Esophagus (tissue), 2 donors: Measurements from ENCODE around the gene ZNF586. TPM values are rescaled to one million over a fixed set of nuclear protein-coding genes. Genes with fewer than 3 reads are reported as not detected.

Experiments
- H3K27ac ChIP-seq, 2 donors: one replicate each; pipeline ENCODE4 v1.5.1; 2013; ENCODE audit warnings: low read depth in 2 of 2, mild to moderate bottlenecking in 2 of 2, inconsistent platforms in 1 of 2, low read length in 1 of 2, moderate library complexity in 1 of 2
- H3K27me3 ChIP-seq, 2 donors: one replicate each; pipeline ENCODE4 v1.6.1; 2013; ENCODE audit warnings: low read length in 2 of 2, control low read depth in 1 of 2, mild to moderate bottlenecking in 1 of 2; ENCODE audit not compliant: insufficient read depth in 2 of 2, control insufficient read depth in 1 of 2
- H3K36me3 ChIP-seq, 2 donors: one replicate each; pipeline ENCODE4 v1.6.1; 2013; ENCODE audit warnings: low read length in 1 of 2; ENCODE audit not compliant: control insufficient read depth in 2 of 2, insufficient read depth in 2 of 2
- H3K4me1 ChIP-seq, 2 donors: one replicate each; pipeline ENCODE4 v1.6.1; 2013; ENCODE audit warnings: low read length in 1 of 2; ENCODE audit not compliant: control insufficient read depth in 2 of 2, insufficient read depth in 2 of 2
- H3K4me3 ChIP-seq, 2 donors: one replicate each; pipeline ENCODE4 v1.5.1; 2013; ENCODE audit warnings: low read length in 2 of 2, mild to moderate bottlenecking in 2 of 2, low read depth in 1 of 2, moderate library complexity in 1 of 2
- H3K9me3 ChIP-seq, 2 donors: one replicate each; pipeline ENCODE4 v1.6.1; 2013; ENCODE audit warnings: mild to moderate bottlenecking in 2 of 2, low read depth in 1 of 2, low read length in 1 of 2, moderate library complexity in 1 of 2; ENCODE audit not compliant: control insufficient read depth in 2 of 2, insufficient read depth in 1 of 2
- WGBS, 2 donors: extraction: QIAGEN DNeasy Blood & Tissue Kit; methylation state at CpG; one replicate each; pipeline ENCODE4 v1.1.7; 2013; 5-methylcytosine and 5-hydroxymethylcytosine counted together
- polyA plus RNA-seq, 2 donors: library from polyadenylated mRNA; stranded (reverse); fragments of 200-250 nt; gene quantifications; one replicate each; pipeline ENCODE4 v1.2.3, GENCODE V29; 2013
- donor health status: healthy with polysubstance abuse.
- donor health status: Bipolar disorder and iron deficiency.

The ZNF586 gene
- polyA plus RNA-seq, 2 donors, result 5.0 to 5.4 TPM

DNA sequence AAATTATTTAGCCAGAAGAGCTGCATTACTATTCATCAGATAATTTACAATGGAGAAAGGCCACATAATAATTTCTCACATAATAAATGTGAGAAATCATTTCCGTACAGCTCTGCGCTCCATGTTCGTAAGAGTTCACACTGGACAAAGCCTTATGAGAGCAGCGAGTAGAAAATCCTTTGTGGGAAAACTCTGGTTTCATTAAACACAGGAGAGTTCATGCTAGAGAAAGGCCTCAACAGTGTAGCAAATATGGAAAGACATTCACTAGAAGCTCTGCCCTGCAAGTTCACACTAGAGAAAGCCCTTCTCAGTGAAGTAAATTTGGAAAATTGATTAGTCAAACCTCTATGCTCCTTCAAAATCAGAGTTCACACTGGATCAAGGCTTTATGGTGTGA is 14.4 kb upstream of the ZNF586 start:
- Histone ChIP-seq H3K36me3 (peaks cover 48 to 52% of the 10 kb centered on the region in 2 donors), H3K27me3 (no peaks in the 10 kb centered on the region), H3K4me1 (no peaks in the 10 kb centered on the region), H3K4me3 (no peak overlapping the region), H3K9me3 (peaks cover 18 to 41% of the 10 kb centered on the region in 2 donors), H3K27ac (no peak overlapping the region)
- WGBS, 2 donors, result 86 to 91% methylated on average over 4 of the region's 4 CpGs

- no peaks in the 10 kb centered on the region for H3K27me3 ChIP-seq
- no peaks in the 10 kb centered on the region for H3K4me1 ChIP-seq
- H3K27ac ChIP-seq, result no peak overlapping the region
- peaks cover 28 to 29% of the 10 kb centered on the region in 2 donors for H3K36me3 ChIP-seq
- no peak overlapping the region for H3K4me3 ChIP-seq
- peaks cover 8 to 26% of the 10 kb centered on the region in 2 donors for H3K9me3 ChIP-seq
- 91 to 95% methylated on average over 2 of the region's 2 CpGs for WGBS, 2 donors
These were observed 11.5 kb upstream of the ZNF586 start for GRCh38 chr19:57757941-57758340.

- WGBS, 2 donors, result 96 to 97% methylated on average over 2 of the region's 2 CpGs
These were observed 10.4 kb upstream of the ZNF586 start for GRCh38 chr19:57759096-57759495.

DNA sequence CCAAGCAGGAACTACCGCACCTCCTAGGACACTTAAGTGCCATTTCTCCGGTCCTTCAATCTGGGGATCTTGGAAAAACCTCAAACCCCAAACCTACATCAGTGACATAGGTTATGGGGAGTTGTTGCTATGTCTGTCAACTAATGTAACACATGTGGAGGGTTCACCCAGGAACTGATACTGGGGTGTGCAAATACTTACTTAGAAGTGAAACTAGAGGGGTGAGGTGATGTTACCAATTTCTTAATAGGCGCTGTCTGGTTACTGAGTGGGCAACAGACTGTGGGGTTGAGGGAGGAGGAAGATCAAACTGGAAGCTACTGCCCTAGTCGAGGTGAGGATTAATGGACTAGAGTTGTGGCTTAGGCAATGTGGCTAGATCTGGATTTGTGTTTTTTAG is 1.9 kb downstream of the ZNF586 start:
- Histone ChIP-seq H3K9me3 (peaks cover 6 to 14% of the 10 kb centered on the region in 2 donors), H3K4me3 (no peak overlapping the region), H3K27ac (no peak overlapping the region), H3K27me3 (no peaks in the 10 kb centered on the region), H3K4me1 (peaks cover 0 to 2% of the 10 kb centered on the region in 2 donors), H3K36me3 (peaks cover 8% of the 10 kb centered on the region in 2 donors)
- WGBS, 2 donors, result 92 to 93% methylated on average over 4 of the region's 4 CpGs

More at GRCh38 chr19:57759096-57759495, 10.4 kb upstream of the ZNF586 start:
- no peaks in the 10 kb centered on the region for H3K4me1 ChIP-seq
- no peaks in the 10 kb centered on the region for H3K27me3 ChIP-seq
- peaks cover 8 to 23% of the 10 kb centered on the region in 2 donors for H3K9me3 ChIP-seq
- H3K36me3 ChIP-seq, result peaks cover 18% of the 10 kb centered on the region in 2 donors
- H3K4me3 ChIP-seq, result no peak overlapping the region
- H3K27ac ChIP-seq, result no peak overlapping the region

DNA sequence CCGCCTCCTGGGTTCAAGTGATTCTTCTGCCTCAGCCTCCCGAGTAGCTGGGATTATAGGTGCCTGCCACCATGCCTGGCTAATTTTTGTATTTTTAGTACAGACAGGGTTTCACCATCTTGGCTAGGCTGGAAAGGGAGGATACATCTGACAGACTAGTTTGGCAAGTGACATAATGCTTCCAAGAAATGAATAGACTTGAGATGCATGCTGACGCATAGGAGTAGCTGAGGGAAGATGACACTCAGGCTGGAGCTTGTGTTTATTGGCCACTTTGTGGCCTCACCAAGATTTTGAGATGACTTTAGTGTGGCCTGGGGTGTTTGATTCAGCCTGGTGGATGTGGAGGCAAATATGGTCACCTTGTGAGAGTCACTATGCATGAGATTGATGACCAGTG is 4.0 kb downstream of the ZNF586 start:
- H3K36me3 ChIP-seq, result peaks cover 19 to 25% of the 10 kb centered on the region in 2 donors
- H3K27me3 ChIP-seq, result no peaks in the 10 kb centered on the region
- H3K4me3 ChIP-seq, result no peak overlapping the region
- H3K4me1 ChIP-seq, result peaks cover 0 to 2% of the 10 kb centered on the region in 2 donors
- peaks cover 10 to 27% of the 10 kb centered on the region in 2 donors for H3K9me3 ChIP-seq
- 84 to 87% methylated on average over 3 of the region's 3 CpGs for WGBS, 2 donors
- H3K27ac ChIP-seq, result peak overlapping the region in 1 of 2 donors; percentile 64

DNA sequence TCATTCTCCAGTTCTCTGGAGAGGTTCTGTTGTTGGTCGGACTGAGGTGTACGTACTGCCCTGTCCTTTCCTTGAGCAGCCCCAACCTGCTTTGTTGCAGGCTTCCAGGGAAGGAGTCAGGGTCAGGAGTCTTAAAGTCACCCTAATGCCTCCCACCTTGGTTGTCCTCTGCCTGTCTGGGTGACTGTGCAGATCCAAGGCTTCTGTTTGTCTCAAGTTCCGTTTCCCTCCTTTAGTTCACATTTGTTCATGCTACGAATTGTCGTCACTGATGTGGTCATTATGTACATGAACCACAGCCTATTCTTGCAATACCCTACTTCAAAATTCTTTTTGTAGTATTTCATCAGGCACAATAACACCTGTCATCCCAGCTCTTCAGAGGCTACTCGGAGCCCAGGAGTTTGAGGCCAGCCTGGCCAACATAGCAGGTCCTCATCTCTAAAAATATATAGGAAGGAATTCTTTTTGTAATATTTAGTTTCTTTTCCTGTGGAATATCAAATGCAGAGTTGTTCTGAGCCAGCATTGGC is 7.4 kb downstream of the ZNF586 start:
- no peak overlapping the region for H3K4me3 ChIP-seq
- H3K36me3 ChIP-seq, result peaks cover 38 to 43% of the 10 kb centered on the region in 2 donors
- WGBS, 2 donors, result 84 to 96% methylated on average over 6 of the region's 6 CpGs
- H3K9me3 ChIP-seq, result peaks cover 7 to 38% of the 10 kb centered on the region in 2 donors
- no peak overlapping the region for H3K27ac ChIP-seq
- H3K4me1 ChIP-seq, result no peaks in the 10 kb centered on the region
- H3K27me3 ChIP-seq, result no peaks in the 10 kb centered on the region

GRCh38 chr19:57778336-57778735 is 8.9 kb downstream of the ZNF586 start:
- WGBS, 2 donors, result 92 to 93% methylated on average over 4 of the region's 4 CpGs
- H3K36me3 ChIP-seq, result peaks cover 35 to 36% of the 10 kb centered on the region in 2 donors

DNA sequence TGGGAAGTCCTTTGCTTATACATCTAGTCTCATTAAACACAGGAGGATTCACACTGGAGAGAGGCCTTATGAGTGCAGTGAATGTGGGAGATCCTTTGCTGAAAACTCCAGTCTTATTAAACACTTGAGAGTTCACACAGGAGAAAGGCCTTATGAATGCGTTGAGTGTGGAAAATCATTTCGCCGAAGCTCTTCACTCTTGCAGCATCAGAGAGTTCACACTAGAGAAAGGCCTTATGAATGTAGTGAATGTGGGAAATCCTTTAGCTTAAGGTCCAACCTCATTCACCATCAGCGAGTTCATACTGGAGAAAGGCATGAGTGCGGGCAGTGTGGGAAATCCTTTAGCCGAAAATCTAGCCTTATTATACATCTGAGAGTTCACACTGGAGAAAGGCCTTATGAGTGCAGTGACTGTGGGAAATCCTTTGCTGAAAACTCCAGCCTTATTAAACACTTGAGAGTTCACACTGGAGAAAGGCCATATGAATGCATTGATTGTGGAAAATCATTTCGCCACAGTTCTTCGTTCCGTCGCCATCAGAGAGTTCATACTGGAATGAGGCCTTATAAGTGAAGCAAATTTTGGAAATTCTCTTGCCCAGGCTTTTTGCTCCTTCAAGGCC is 9.9 kb downstream of the ZNF586 start:
- WGBS, 2 donors, result 98 to 99% methylated on average over 10 of the region's 10 CpGs
- Histone ChIP-seq H3K27ac (no peak overlapping the region), H3K4me3 (no peak overlapping the region), H3K4me1 (no peaks in the 10 kb centered on the region), H3K36me3 (peaks cover 34 to 35% of the 10 kb centered on the region in 2 donors), H3K9me3 (peaks cover 4 to 34% of the 10 kb centered on the region in 2 donors), H3K27me3 (no peaks in the 10 kb centered on the region)

More at GRCh38 chr19:57778336-57778735, 8.9 kb downstream of the ZNF586 start:
- Histone ChIP-seq H3K9me3 (peaks cover 7 to 38% of the 10 kb centered on the region in 2 donors), H3K4me1 (no peaks in the 10 kb centered on the region), H3K27me3 (no peaks in the 10 kb centered on the region), H3K27ac (no peak overlapping the region), H3K4me3 (no peak overlapping the region)

GRCh38 chr19:57786286-57786685 is 16.8 kb downstream of the ZNF586 start:
- H3K36me3 ChIP-seq, result peaks cover 6 to 13% of the 10 kb centered on the region in 2 donors
- 95 to 97% methylated on average over 38 of the region's 38 CpGs for WGBS, 2 donors

GRCh38 chr19:57786906-57787305 is 17.4 kb downstream of the ZNF586 start:
- H3K27me3 ChIP-seq, result no peaks in the 10 kb centered on the region
- H3K4me3 ChIP-seq, result no peak overlapping the region
- peaks cover 11 to 14% of the 10 kb centered on the region in 2 donors for H3K9me3 ChIP-seq
- H3K4me1 ChIP-seq, result no peaks in the 10 kb centered on the region
- H3K27ac ChIP-seq, result no peak overlapping the region
- 89 to 98% methylated on average over 5 of the region's 5 CpGs for WGBS, 2 donors
- H3K36me3 ChIP-seq, result peaks cover 6 to 13% of the 10 kb centered on the region in 2 donors

More at GRCh38 chr19:57786286-57786685, 16.8 kb downstream of the ZNF586 start:
- Histone ChIP-seq H3K9me3 (peaks cover 11 to 14% of the 10 kb centered on the region in 2 donors), H3K27me3 (no peaks in the 10 kb centered on the region), H3K4me1 (no peaks in the 10 kb centered on the region), H3K27ac (no peak overlapping the region), H3K4me3 (no peak overlapping the region)
